AG04449 (cell line): ENCODE results near the gene FBXO34.

Source experiments
- CTCF ChIA-PET: fragments of 350-600 bp; formaldehyde crosslinking; extraction: SDS; loops from one replicate; lab custom pipeline; 2021; ENCODE audit warnings: antibody characterized with exemption; lab: Yijun Ruan, JAX
- POLR2A ChIA-PET: fragments of 400-600, 350-600 bp; formaldehyde crosslinking; extraction: SDS; loops from one replicate; lab custom pipeline; 2020; ENCODE audit warnings: antibody characterized with exemption, inconsistent platforms; lab: Yijun Ruan, JAX
- DNase-seq: peaks from one replicate; pipeline ENCODE4 v3.0.0-alpha.2; 2010; ENCODE audit warnings: low read depth, low spot score
- H3K4me3 ChIP-seq: 2 replicates; pipeline ENCODE4 v1.5.1; 2011; ENCODE audit warnings: low read depth, mild to moderate bottlenecking, control low read depth, low read length
- CTCF ChIP-seq: IDR thresholded peaks from one replicate; pipeline ENCODE4 v1.5.1; 2011; ENCODE audit warnings: mild to moderate bottlenecking, moderate library complexity, low read length, control low read depth, inconsistent platforms; ENCODE audit not compliant: insufficient read depth; ENCODE audit errors: missing control alignments

The FBXO34 gene

GRCh38 chr14:55270832-55271571, at the start of gene FBXO34:
Gene FBXO34, plus strand, starts transcription at chr14:55271421. Its CDS starts 78,970 bp downstream, at chr14:55350391.
- H3K4me3 ChIP-seq = peak within 1 kb of the TSS; percentile 95
- ChIA-PET POLR2A (interaction anchor here (1.3 kb wide), 1 partner anchor 84 kb away, joined by 3 read pairs; no protein-coding TSS in a partner anchor), CTCF (interaction anchor here (0.7 to 7.6 kb wide), 50 partner anchors 9 to 1203 kb away, joined by 3 to 120 read pairs (median 4); no protein-coding TSS in a partner anchor)
- peak; percentile 100 for TF ChIP-seq CTCF
- DNase-seq = peak; percentile 59

- no peak for DNase-seq
- ChIA-PET CTCF (interaction anchor here (1.3 to 3.1 kb wide), 2 partner anchors 9 to 205 kb away, joined by 3 to 21 read pairs; no protein-coding TSS in a partner anchor), POLR2A (no interaction called here)
- no peak for TF ChIP-seq CTCF
- no peak overlapping the region for H3K4me3 ChIP-seq
Observed at GRCh38 chr14:55221968-55222367, 49.3 kb upstream of the FBXO34 start.

GRCh38 chr14:55223364-55223763, 47.9 kb upstream of the FBXO34 start:
- H3K4me3 ChIP-seq = no peak overlapping the region
- no peak for TF ChIP-seq CTCF
- ChIA-PET POLR2A (no interaction called here), CTCF (interaction anchor here (0.8 to 3.1 kb wide), 9 partner anchors 11 to 223 kb away, joined by 3 to 21 read pairs (median 3); no protein-coding TSS in a partner anchor)
- DNase-seq = no peak

GRCh38 chr14:55228261-55228660, 43.0 kb upstream of the FBXO34 start:
- no peak for DNase-seq
- POLR2A ChIA-PET = no interaction called here
- H3K4me3 ChIP-seq = no peak overlapping the region
- TF ChIP-seq CTCF = no peak
- CTCF ChIA-PET = interaction anchor here (1.1 to 1.3 kb wide), 3 partner anchors 8 to 17 kb away, joined by 3 to 5 read pairs (median 3); no protein-coding TSS in a partner anchor

- ChIA-PET CTCF (no interaction called here), POLR2A (no interaction called here)
- TF ChIP-seq CTCF = no peak
- DNase-seq = no peak
- no peak overlapping the region for H3K4me3 ChIP-seq
Observed at GRCh38 chr14:55233591-55233990, 37.6 kb upstream of the FBXO34 start.

GRCh38 chr14:55238019-55238680, 33.1 kb upstream of the FBXO34 start:
- TF ChIP-seq CTCF = no peak
- DNase-seq = no peak
- POLR2A ChIA-PET = no interaction called here
- no peak overlapping the region for H3K4me3 ChIP-seq
- CTCF ChIA-PET = interaction anchor here (1.0 kb wide), 1 partner anchor 10 kb away, joined by 3 read pairs; no protein-coding TSS in a partner anchor
